K562 (cell line): ENCODE measurements around the gene KLRC4. TPM values are rescaled to one million over a fixed set of nuclear protein-coding genes. Genes with fewer than 3 reads are reported as not detected.
"Not testable (repeated sequence)": the region's sequence is repeated elsewhere in the genome, so short reads cannot be mapped to it uniquely, and the experiment has no call there.

Experiments used
- ATAC-seq: fragments of 200-7000 bp; cut with Tn5 transposase; 3 replicates; pipeline ENCODE4 v1.9.1; 2020; ENCODE audit warnings: moderate library complexity
- BruUV-seq: library from RNA; stranded (reverse); fragments of 400-500 nt; replicated peaks from 2 replicates; lab custom pipeline; 2021; lab: Mats Ljungman, UMichigan
- CTCF ChIA-PET: fragments of 300-600 bp; formaldehyde crosslinking; extraction: SDS; loops from one replicate; lab custom pipeline; 2021; ENCODE audit warnings: low intra/inter-chr PET ratio; lab: Yijun Ruan, JAX
- POLR2A ChIA-PET: fragments of 300-600, 350-650 bp; sonication (Branson Sonifier 250); formaldehyde crosslinking; extraction: SDS; loops from one replicate; lab custom pipeline; 2021; ENCODE audit warnings: antibody characterized with exemption, inconsistent platforms; lab: Yijun Ruan, JAX
- DNase-seq, 4 experiments: peaks; one replicate each; pipeline versions ENCODE4 v3.0.0 to v3.0.0-alpha.2; 2011 to 2018; ENCODE audit warnings: low spot score in 3 of 4, mixed read lengths in 3 of 4; ENCODE audit errors: extremely low read depth in 1 of 4
- FAIRE-seq: peaks from 2 replicates; lab custom pipeline; 2011; peaks lifted over from hg19 to GRCh38; lab: Jason Lieb, UNC
- H2AFZ ChIP-seq: 2 replicates; pipeline ENCODE4 v1.6.0; 2011; ENCODE audit warnings: low read depth, low read length, control low read depth, inconsistent platforms
- H3K27ac ChIP-seq: fragments of 200-600 bp; 3 replicates; pipeline ENCODE4 v1.8.0; 2011; ENCODE audit warnings: low read depth, mild to moderate bottlenecking, control low read depth, inconsistent platforms, low read length, moderate library complexity, mixed read lengths; ENCODE audit errors: extremely low read depth
- H3K27me3 ChIP-seq, 2 experiments: fragments of 300-600 bp in 1 of 2; 2 replicates in 1 of 2; 3 replicates in 1 of 2; pipeline versions ENCODE4 v1.6.0 to v1.8.0; 2011; ENCODE audit warnings: inconsistent platforms in 2 of 2, low read length in 2 of 2, mild to moderate bottlenecking in 1 of 2, mixed read lengths in 1 of 2, moderate library complexity in 1 of 2; ENCODE audit not compliant: control insufficient read depth in 2 of 2, insufficient read depth in 2 of 2
- H3K36me3 ChIP-seq: fragments of 300-600 bp; 3 replicates; pipeline ENCODE4 v1.8.0; 2011; ENCODE audit warnings: mild to moderate bottlenecking, low read length, inconsistent platforms; ENCODE audit not compliant: control insufficient read depth, insufficient read depth
- H3K4me1 ChIP-seq, 2 experiments: fragments of 200-600 bp in 1 of 2; replicated peaks in 1 of 2; 2 replicates in 1 of 2; 3 replicates in 1 of 2; pipeline versions ENCODE4 v1.5.1 to v1.8.0; 2011; ENCODE audit warnings: inconsistent platforms in 2 of 2, low read length in 2 of 2, mild to moderate bottlenecking in 1 of 2, mixed read lengths in 1 of 2, moderate library complexity in 1 of 2; ENCODE audit not compliant: control insufficient read depth in 2 of 2, insufficient read depth in 2 of 2
- H3K4me2 ChIP-seq: 2 replicates; pipeline ENCODE4 v1.6.1; 2011; ENCODE audit warnings: low read length, control low read depth, inconsistent platforms, mixed read lengths; ENCODE audit not compliant: insufficient read depth
- H3K4me3 ChIP-seq: fragments of 200-600 bp; sonication (generic), shearing (Covaris generic); 2 replicates; pipeline ENCODE4 v1.5.1; 2016; ENCODE audit warnings: control low read depth, inconsistent platforms
- H3K79me2 ChIP-seq: fragments of 200-600 bp; 3 replicates; pipeline ENCODE4 v1.8.0; 2011; ENCODE audit warnings: low read length, inconsistent platforms; ENCODE audit not compliant: control insufficient read depth, insufficient read depth
- H3K9ac ChIP-seq, 2 experiments: 2 replicates each; pipeline versions ENCODE4 v1.6.0 to v1.6.1; 2011; ENCODE audit warnings: low read depth in 2 of 2, low read length in 2 of 2, control low read depth in 1 of 2, inconsistent platforms in 1 of 2, mild to moderate bottlenecking in 1 of 2, mixed read lengths in 1 of 2; ENCODE audit not compliant: insufficient read depth in 1 of 2
- H3K9me1 ChIP-seq: one replicate; pipeline ENCODE4 v1.6.0; 2011; ENCODE audit warnings: inconsistent platforms, mild to moderate bottlenecking, low read length, moderate library complexity; ENCODE audit not compliant: control insufficient read depth, insufficient read depth
- H3K9me3 ChIP-seq: replicated peaks from 2 replicates; pipeline ENCODE4 v1.5.1; 2011; ENCODE audit warnings: low read depth, low read length, inconsistent platforms; ENCODE audit not compliant: control insufficient read depth, insufficient read depth
- H4K20me1 ChIP-seq: replicated peaks from 2 replicates; pipeline ENCODE4 v1.6.1; 2011; ENCODE audit warnings: low read length, inconsistent platforms, mixed read lengths; ENCODE audit not compliant: control insufficient read depth, insufficient read depth
- CBX2 ChIP-seq: fragments of 200-600 bp; sonication (generic); IDR thresholded peaks from one replicate; pipeline ENCODE4 v1.6.1; 2012; ENCODE audit warnings: mild to moderate bottlenecking, low read length, inconsistent platforms; ENCODE audit not compliant: insufficient read depth, poor library complexity, severe bottlenecking
- GTF2A2 ChIP-seq: IDR thresholded peaks from 2 replicates; pipeline ENCODE4 v1.6.1; 2016; ENCODE audit warnings: mild to moderate bottlenecking, missing genetic modification characterization, missing compliant biosample characterization
- MAZ ChIP-seq, 2 experiments: fragments of 450-650 bp in 1 of 2; sonication (generic) in 1 of 2; formaldehyde crosslinking; IDR thresholded peaks in 1 of 2; conservative IDR thresholded peaks in 1 of 2; 2 replicates each; pipeline versions ENCODE4 v1.4.0 to v1.5.0; 2020; ENCODE audit warnings: mild to moderate bottlenecking in 1 of 2, missing genetic modification reagents in 1 of 2
- RBM34 ChIP-seq: fragments of 200-400 bp; formaldehyde crosslinking; IDR thresholded peaks from 2 replicates; pipeline ENCODE4 v1.6.1; 2018; ENCODE audit warnings: low read length, borderline replicate concordance; ENCODE audit not compliant: insufficient read depth
- TAF7 ChIP-seq: fragments of 450-650 bp; IDR thresholded peaks from 2 replicates; pipeline ENCODE4 v1.6.1; 2016; ENCODE audit warnings: missing genetic modification characterization, missing compliant biosample characterization
- TRIM24 ChIP-seq, 2 experiments: fragments of 450-650 bp; IDR thresholded peaks; 2 replicates each; pipeline ENCODE4 v1.6.1; 2016
- ZNF134 ChIP-seq: fragments of 250-450 bp; sonication (Bioruptor Pico); conservative IDR thresholded peaks from 2 replicates; pipeline ENCODE4 v1.4.0; 2020
- ZNF766 ChIP-seq: fragments of 200-800 bp; sonication (Bioruptor generic); conservative IDR thresholded peaks from 2 replicates; pipeline ENCODE4 v1.6.1; 2016; ENCODE audit warnings: missing genetic modification characterization, missing compliant biosample characterization
- WGBS: fragments of 100-300 bp; shearing (Covaris generic); methylation state at CpG from one replicate; pipeline ENCODE4 v1.1.6; 2016; ENCODE audit warnings: low coverage, mixed read lengths; ENCODE audit not compliant: insufficient coverage; ENCODE audit errors: missing lambda C conversion rate; 5-methylcytosine and 5-hydroxymethylcytosine counted together
- in situ Hi-C: fragments of 300-500 bp; cut with MboI; formaldehyde crosslinking; loops from 4 replicates; pipeline ENCODE4 v1.15.0; 2018; ENCODE audit warnings: inconsistent platforms, mixed read lengths
- intact Hi-C: fragments of 100-400 bp; cut with micrococcal nuclease; formaldehyde crosslinking; loops from 2 replicates; pipeline ENCODE4 v1.14.2; 2022
- polyA plus RNA-seq, 8 experiments: library from polyadenylated mRNA; depleted of rRNA in 4 of 8; stranded (reverse) in 5 of 8; unstranded in 3 of 8; fragments of >200 nt; fragmentation: Nextera tagmentation in 2 of 8; fragmentation: Illumina TruSeq in 1 of 8; extraction: Ambion mirVana in 2 of 8; extraction: Trizol in 1 of 8; gene quantifications; 2 replicates each; pipeline versions ENCODE4 v1.2.1 to v1.2.3, GENCODE V29; 2011 to 2014; ENCODE audit warnings: inconsistent platforms in 1 of 8, missing spikeins in 1 of 8
- total RNA-seq, 7 experiments: library from RNA; depleted of rRNA in 6 of 7; stranded (reverse); fragments of >200 nt in 6 of 7; fragmentation: Illumina TruSeq in 2 of 7; extraction: Trizol in 2 of 7; gene quantifications; 2 replicates each; pipeline versions ENCODE4 v1.2.1 to v1.2.3, GENCODE V29; 2011 to 2021; ENCODE audit warnings: low replicate concordance in 1 of 7
- TF ChIP-seq, protein P1 (sequence below): IDR thresholded peaks from 2 replicates; pipeline ENCODE4 v1.6.1; 2011; ENCODE audit warnings: borderline replicate concordance, low read depth, mild to moderate bottlenecking, moderate library complexity, low read length; ENCODE audit not compliant: insufficient read depth, poor library complexity, severe bottlenecking

KLRC4 gene
- total and polyA plus RNA-seq, 9 of the 15 experiments (the other 6 are each of a cell fraction or from before 2014, with no cell fraction given): 0.17 TPM; not detected in 8

DNA sequence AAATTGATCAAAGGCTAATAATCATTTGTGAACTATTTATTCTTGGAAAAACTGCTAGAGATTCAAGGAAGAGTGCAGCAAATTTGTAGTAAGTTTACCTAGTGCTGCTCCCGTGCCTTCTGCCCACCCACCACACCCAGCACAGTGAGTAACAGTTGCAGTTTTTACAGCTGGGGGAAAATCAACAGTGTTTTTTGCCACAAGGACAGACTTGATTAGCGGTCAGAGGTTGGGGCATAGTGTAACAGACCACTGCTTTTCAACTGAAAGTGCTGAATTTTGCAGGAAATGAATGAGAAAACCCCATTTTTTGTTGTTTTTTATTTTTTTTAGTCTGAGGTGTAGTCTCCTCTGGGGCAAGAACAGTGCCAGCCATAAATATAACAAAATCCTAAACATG lies 12.3 kb downstream of the KLRC4 start (continued):
- no peak for TF ChIP-seq GTF2A2 (tag)
- TF ChIP-seq RBM34: no peak
- TF ChIP-seq, all 486 proteins: peak for 0

DNA sequence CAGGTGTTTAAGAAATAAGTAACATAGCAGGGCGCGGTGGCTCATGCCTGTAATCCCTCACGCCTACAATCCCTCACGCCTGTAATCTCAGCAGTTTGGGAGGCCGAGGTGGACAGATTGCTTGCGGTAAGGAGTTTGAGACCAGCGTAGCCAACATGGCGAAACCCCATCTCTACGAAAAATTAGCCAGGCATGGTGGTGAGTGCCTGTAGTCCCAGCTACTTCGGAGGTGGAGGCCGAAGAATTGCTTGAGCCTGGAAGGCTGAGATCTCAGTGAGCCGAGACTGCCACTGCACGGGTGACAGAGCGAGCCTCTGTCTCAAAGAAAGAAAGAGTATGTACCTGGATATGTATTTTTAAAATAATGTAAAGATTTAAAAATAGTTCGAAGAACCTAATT lies 13.4 kb downstream of the KLRC4 start:
- H3K4me1 ChIP-seq: not testable (repeated sequence)
- POLR2A ChIA-PET: interaction anchor here (1.4 kb wide), 1 partner anchor 14 kb away, joined by 3 read pairs; no protein-coding TSS in a partner anchor

DNA sequence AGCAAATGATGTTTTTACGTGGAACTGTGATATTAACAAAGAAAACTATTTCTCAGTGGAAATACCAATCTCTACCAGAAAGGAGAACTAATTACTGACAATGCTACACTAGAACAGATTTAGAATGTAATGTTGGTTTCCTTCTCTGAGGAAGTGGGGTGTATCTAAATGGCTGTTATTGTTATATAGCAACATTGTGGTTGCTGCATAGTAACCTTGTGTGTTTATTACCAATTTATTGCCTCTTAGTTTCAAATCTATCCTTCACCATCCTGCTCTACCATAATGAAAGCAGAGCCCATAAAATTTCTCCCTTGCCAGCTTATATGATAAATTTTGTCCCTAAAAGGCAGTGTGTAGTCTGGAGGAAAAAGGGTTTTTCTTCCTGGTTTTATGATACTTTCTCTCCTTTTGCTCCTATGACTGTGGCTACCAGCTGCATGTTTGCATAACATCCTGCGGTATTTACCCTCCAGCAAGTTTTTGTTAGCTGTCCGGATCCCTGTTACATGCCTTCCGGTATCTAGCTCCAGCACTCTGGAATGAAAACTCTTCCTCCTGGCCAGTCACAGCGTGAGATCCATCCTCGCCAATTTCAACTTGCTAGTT lies 14.1 kb downstream of the KLRC4 start:
- POLR2A ChIA-PET: interaction anchor here (0.6 to 1.4 kb wide), 2 partner anchors 13 to 30 kb away, joined by 3 to 4 read pairs; no protein-coding TSS in a partner anchor

More for the DNA sequence above, 13.4 kb downstream of the KLRC4 start:
- FAIRE-seq: peak; percentile 66
- DNase-seq, H3K27me3 ChIP-seq, H3K9ac ChIP-seq, in situ Hi-C loops, H3K79me2 ChIP-seq, H3K36me3 ChIP-seq, H3K27ac ChIP-seq, intact Hi-C loops, H2AFZ ChIP-seq, H3K9me1 ChIP-seq, CTCF ChIA-PET, H4K20me1 ChIP-seq, H3K4me3 ChIP-seq, ATAC-seq, H3K9me3 ChIP-seq, H3K4me2 ChIP-seq, BruUV-seq: not testable (repeated sequence)
- 20% methylated on average over 1 of the region's 15 CpGs for WGBS

More for the DNA sequence above, 14.1 kb downstream of the KLRC4 start:
- DNase-seq (no peak), ATAC-seq (no peak), FAIRE-seq (no peak)
- Histone ChIP-seq H3K4me2 (no peak overlapping the region), H3K79me2 (no peaks in the 10 kb centered on the region), H4K20me1 (no peaks in the 10 kb centered on the region), H3K9ac (no peak overlapping the region), H3K9me1 (no peaks in the 10 kb centered on the region), H2AFZ (no peak overlapping the region), H3K9me3 (no peaks in the 10 kb centered on the region), H3K4me3 (no peak overlapping the region), H3K4me1 (no peaks in the 10 kb centered on the region), H3K27ac (no peak overlapping the region), H3K36me3 (no peaks in the 10 kb centered on the region), H3K27me3 (no peaks in the 10 kb centered on the region)
- no peak for TF ChIP-seq MAZ (CRISPR knock-in tag; conservative IDR thresholded peaks at IDR 0.05 in 1 of 2, IDR thresholded peaks at IDR 0.05 in 1 of 2)
- TF ChIP-seq, protein P1, sequence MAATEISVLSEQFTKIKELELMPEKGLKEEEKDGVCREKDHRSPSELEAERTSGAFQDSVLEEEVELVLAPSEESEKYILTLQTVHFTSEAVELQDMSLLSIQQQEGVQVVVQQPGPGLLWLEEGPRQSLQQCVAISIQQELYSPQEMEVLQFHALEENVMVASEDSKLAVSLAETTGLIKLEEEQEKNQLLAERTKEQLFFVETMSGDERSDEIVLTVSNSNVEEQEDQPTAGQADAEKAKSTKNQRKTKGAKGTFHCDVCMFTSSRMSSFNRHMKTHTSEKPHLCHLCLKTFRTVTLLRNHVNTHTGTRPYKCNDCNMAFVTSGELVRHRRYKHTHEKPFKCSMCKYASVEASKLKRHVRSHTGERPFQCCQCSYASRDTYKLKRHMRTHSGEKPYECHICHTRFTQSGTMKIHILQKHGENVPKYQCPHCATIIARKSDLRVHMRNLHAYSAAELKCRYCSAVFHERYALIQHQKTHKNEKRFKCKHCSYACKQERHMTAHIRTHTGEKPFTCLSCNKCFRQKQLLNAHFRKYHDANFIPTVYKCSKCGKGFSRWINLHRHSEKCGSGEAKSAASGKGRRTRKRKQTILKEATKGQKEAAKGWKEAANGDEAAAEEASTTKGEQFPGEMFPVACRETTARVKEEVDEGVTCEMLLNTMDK: no peak
- TF ChIP-seq CBX2: no peak
- no peak for TF ChIP-seq ZNF766
- TF ChIP-seq TAF7: no peak
- no peak for TF ChIP-seq TRIM24 (IDR thresholded peaks at IDR 0.05)
- TF ChIP-seq ZNF134 (CRISPR knock-in tag): no peak
- CTCF ChIA-PET: no interaction called here
- no TSS peak for BruUV-seq
- intact Hi-C loops (no loop called here), in situ Hi-C loops (no loop called here)
- 50% methylated on average over 6 of the region's 6 CpGs for WGBS
